Caco-2 (cell line): ENCODE data around the gene UBL4B. TPM values are rescaled to one million over a fixed set of nuclear protein-coding genes. Genes with fewer than 3 reads are reported as not detected.

ENCODE experiments used
- BruUV-seq: library from RNA; stranded (reverse); fragments of 400-500 nt; replicated peaks from 2 replicates; lab custom pipeline; 2021; lab: Mats Ljungman, UMichigan
- CTCF ChIA-PET: fragments of 300-600 bp; sonication (Branson Sonifier 250); formaldehyde crosslinking; loops from one replicate; lab custom pipeline; 2022; ENCODE audit warnings: antibody characterized with exemption; lab: Charles Lee
- POLR2A ChIA-PET: fragments of 300-600 bp; sonication (Branson Sonifier 250); formaldehyde crosslinking; loops from one replicate; lab custom pipeline; 2022; ENCODE audit warnings: antibody characterized with exemption; lab: Charles Lee
- DNase-seq, 2 experiments: peaks; one replicate each; pipeline versions ENCODE4 v3.0.0 to v3.0.0-alpha.2; 2020 to 2022
- H3K27me3 ChIP-seq: replicated peaks from 2 replicates; pipeline ENCODE4 v1.6.0; 2011; ENCODE audit warnings: low read length; ENCODE audit not compliant: control insufficient read depth, insufficient read depth
- H3K36me3 ChIP-seq: 2 replicates; pipeline ENCODE4 v1.5.1; 2011; ENCODE audit warnings: low read length; ENCODE audit not compliant: control insufficient read depth, insufficient read depth
- H3K4me1 ChIP-seq: fragments of 250-450 bp; sonication (Bioruptor Pico); 2 replicates; pipeline ENCODE4 v1.5.1; 2020; ENCODE audit warnings: mild to moderate bottlenecking
- H3K4me3 ChIP-seq: 2 replicates; pipeline ENCODE4 v1.5.1; 2011; ENCODE audit warnings: low read depth, mild to moderate bottlenecking, control low read depth, low read length
- H3K9me3 ChIP-seq: fragments of 250-450 bp; sonication (Bioruptor Pico); 2 replicates; pipeline ENCODE4 v1.5.1; 2020; ENCODE audit warnings: mild to moderate bottlenecking, moderate library complexity
- H3K27ac Mint-ChIP-seq: one replicate; pipeline ENCODE4 v1.8.0; 2022; ENCODE audit warnings: mixed read lengths; ENCODE audit not compliant: unreplicated experiment
- H3K27me3 Mint-ChIP-seq: one replicate; pipeline ENCODE4 v1.8.0; 2022; ENCODE audit warnings: mixed read lengths; ENCODE audit not compliant: insufficient read depth, unreplicated experiment
- H3K36me3 Mint-ChIP-seq: one replicate; pipeline ENCODE4 v1.8.0; 2022; ENCODE audit warnings: mild to moderate bottlenecking, mixed read lengths; ENCODE audit not compliant: insufficient read depth, unreplicated experiment
- H3K4me1 Mint-ChIP-seq: one replicate; pipeline ENCODE4 v1.8.0; 2022; ENCODE audit warnings: low read depth, mixed read lengths; ENCODE audit not compliant: unreplicated experiment
- H3K4me3 Mint-ChIP-seq: one replicate; pipeline ENCODE4 v1.8.0; 2022; ENCODE audit warnings: mild to moderate bottlenecking, moderate library complexity, mixed read lengths; ENCODE audit not compliant: unreplicated experiment
- H3K9me3 Mint-ChIP-seq: one replicate; pipeline ENCODE4 v1.8.0; 2022; ENCODE audit warnings: mixed read lengths; ENCODE audit not compliant: unreplicated experiment
- intact Hi-C: fragments of 100-400 bp; cut with micrococcal nuclease; formaldehyde crosslinking; loops from one replicate; pipeline ENCODE4 v1.10.0; 2022; ENCODE audit not compliant: unreplicated experiment
- total RNA-seq: library from RNA; stranded (reverse); gene quantifications from 2 replicates; pipeline ENCODE4 v1.2.3, GENCODE V29; 2022
- TF ChIP-seq, protein P1 (sequence below), 2 experiments: fragments of 200-600 bp in 1 of 2; IDR thresholded peaks; 1 replicate in 1 of 2; 2 replicates in 1 of 2; pipeline versions ENCODE4 v1.5.1 to v1.8.0; 2011 to 2022; ENCODE audit warnings: antibody characterized with exemption in 1 of 2, control low read depth in 1 of 2, inconsistent platforms in 1 of 2, low read depth in 1 of 2, low read length in 1 of 2, mild to moderate bottlenecking in 1 of 2, moderate library complexity in 1 of 2; ENCODE audit not compliant: insufficient read depth in 1 of 2, severe bottlenecking in 1 of 2, unreplicated experiment in 1 of 2

UBL4B gene
- total RNA-seq, 1 experiment from 2014 or later: not detected

DNA sequence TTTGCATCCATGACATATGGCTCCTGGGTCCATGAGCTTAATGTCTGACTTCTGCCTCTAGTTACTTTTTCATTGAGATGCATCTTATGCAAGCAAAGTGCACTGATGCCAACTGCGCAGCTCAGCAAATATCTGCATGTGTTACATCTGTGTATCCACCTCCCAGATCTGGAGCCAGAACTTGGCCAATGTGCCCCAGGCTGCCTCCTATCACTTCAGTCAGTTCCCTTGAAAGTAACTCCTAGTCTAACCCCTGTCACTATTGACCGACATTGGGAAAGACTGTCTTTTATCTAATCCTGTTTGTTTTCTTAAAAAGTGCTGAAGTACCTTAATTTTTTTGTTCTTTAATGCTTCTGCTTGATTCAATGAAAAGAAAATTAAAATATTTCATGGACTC lies 19.3 kb upstream of the UBL4B start:
- Mint-ChIP-seq H3K27me3 (no peaks in the 10 kb centered on the region), H3K36me3 (no peaks in the 10 kb centered on the region), H3K4me3 (no peak overlapping the region), H3K9me3 (no peaks in the 10 kb centered on the region), H3K4me1 (peaks cover 7% of the 10 kb centered on the region), H3K27ac (no peak overlapping the region)
- intact Hi-C loops: no loop called here
- BruUV-seq: no TSS peak
- ChIA-PET POLR2A (no interaction called here), CTCF (interaction anchor here (0.7 kb wide), 1 partner anchor 20 kb away, joined by 3 read pairs; no protein-coding TSS in a partner anchor)
- peaks cover 11% of the 10 kb centered on the region for H3K4me1 ChIP-seq
- TF ChIP-seq, protein P1, sequence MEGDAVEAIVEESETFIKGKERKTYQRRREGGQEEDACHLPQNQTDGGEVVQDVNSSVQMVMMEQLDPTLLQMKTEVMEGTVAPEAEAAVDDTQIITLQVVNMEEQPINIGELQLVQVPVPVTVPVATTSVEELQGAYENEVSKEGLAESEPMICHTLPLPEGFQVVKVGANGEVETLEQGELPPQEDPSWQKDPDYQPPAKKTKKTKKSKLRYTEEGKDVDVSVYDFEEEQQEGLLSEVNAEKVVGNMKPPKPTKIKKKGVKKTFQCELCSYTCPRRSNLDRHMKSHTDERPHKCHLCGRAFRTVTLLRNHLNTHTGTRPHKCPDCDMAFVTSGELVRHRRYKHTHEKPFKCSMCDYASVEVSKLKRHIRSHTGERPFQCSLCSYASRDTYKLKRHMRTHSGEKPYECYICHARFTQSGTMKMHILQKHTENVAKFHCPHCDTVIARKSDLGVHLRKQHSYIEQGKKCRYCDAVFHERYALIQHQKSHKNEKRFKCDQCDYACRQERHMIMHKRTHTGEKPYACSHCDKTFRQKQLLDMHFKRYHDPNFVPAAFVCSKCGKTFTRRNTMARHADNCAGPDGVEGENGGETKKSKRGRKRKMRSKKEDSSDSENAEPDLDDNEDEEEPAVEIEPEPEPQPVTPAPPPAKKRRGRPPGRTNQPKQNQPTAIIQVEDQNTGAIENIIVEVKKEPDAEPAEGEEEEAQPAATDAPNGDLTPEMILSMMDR (IDR thresholded peaks at IDR 0.05; ENCODE audit: insufficient read depth in 1 of 2, low read depth in 1 of 2, low read length in 1 of 2, severe bottlenecking in 1 of 2, unreplicated experiment in 1 of 2): no peak
- H3K36me3 ChIP-seq: no peaks in the 10 kb centered on the region
- no peaks in the 10 kb centered on the region for H3K27me3 ChIP-seq
- DNase-seq: no peak
- H3K4me3 ChIP-seq: no peak overlapping the region
- H3K9me3 ChIP-seq: no peaks in the 10 kb centered on the region

DNA sequence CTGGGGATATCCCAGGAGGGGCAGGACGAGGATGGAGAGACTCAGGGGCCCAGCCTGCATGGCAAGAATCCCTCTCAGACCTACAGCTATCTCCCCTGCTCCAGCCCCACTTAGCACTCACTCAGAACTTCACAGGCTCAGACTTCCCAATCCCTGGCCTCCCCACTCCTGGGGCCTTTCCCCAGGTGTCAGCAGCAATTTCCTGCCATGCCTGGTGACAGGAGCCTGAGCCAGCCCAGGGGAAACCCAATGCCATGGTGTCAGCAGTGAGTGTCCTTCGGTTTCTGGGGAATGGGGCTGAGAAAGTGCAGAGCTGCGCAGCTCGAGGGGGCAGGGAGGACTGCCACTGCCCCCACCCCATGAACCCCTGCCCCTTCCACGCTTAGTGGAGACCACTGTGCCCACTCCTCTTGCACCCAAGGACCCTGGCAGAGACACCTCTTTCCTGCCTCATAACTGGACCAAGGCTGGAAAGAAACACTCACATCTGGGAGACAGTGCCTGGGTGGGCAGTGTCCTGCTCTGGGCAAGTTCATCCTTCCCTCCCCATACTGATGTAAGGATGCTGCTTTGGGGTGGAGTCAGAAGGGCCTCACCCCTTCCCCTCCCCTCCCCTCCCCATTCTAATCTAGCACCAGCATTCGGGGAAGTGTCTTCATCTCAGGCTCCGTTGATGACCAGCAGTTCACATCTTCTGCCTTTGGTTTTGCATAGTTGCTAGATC lies 17.1 kb upstream of the UBL4B start:
- no peaks in the 10 kb centered on the region for H3K4me1 Mint-ChIP-seq
- H3K27ac Mint-ChIP-seq: no peak overlapping the region
- no peaks in the 10 kb centered on the region for H3K36me3 Mint-ChIP-seq
- no TSS peak for BruUV-seq
- Histone ChIP-seq H3K4me1 (no peaks in the 10 kb centered on the region), H3K4me3 (no peak overlapping the region), H3K36me3 (no peaks in the 10 kb centered on the region), H3K27me3 (no peaks in the 10 kb centered on the region), H3K9me3 (no peaks in the 10 kb centered on the region)
- H3K9me3 Mint-ChIP-seq: no peaks in the 10 kb centered on the region
- intact Hi-C loops: no loop called here
- ChIA-PET POLR2A (no interaction called here), CTCF (no interaction called here)
- H3K4me3 Mint-ChIP-seq: no peak overlapping the region
- no peak for DNase-seq
- peaks cover 3% of the 10 kb centered on the region for H3K27me3 Mint-ChIP-seq
- TF ChIP-seq, protein P1 (IDR thresholded peaks at IDR 0.05; ENCODE audit: insufficient read depth in 1 of 2, low read depth in 1 of 2, low read length in 1 of 2, severe bottlenecking in 1 of 2, unreplicated experiment in 1 of 2): no peak

DNA sequence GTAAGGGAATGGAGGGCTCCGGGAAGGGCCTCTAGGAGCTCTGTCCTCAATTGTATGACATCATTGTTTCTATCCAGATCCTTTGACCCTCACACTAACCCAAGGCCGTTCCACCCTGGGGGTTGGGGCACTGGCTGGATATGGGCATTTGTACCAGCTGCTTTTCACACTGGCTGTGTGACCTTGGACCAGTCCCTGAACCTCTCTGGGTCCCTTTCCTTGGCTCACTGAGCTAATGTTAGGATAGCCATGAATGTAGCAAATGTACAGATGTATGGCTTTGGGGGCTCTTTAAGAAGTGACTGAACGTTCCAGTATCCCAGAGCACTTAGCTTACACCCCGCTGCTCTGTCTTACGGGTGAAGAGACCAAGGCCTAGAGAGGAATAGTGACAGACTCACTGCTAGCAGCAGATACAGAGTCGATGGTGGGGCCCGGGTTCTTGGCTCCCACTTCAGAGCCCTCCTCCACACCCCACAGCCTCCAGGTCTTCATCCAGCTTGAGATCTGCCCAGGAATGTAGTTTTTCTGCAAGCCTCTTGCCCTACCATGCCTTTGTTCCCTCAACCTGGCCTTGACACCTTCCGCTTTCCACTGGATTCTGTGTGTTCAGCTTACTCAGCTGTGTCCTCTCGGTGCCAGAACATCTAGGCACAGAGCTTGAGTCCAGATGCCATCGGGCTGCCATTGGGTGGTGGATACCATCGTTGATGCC lies 14.6 kb upstream of the UBL4B start:
- Histone ChIP-seq H3K36me3 (no peaks in the 10 kb centered on the region), H3K4me3 (no peak overlapping the region), H3K4me1 (no peaks in the 10 kb centered on the region), H3K27me3 (no peaks in the 10 kb centered on the region), H3K9me3 (no peaks in the 10 kb centered on the region)
- BruUV-seq: no TSS peak
- ChIA-PET POLR2A (no interaction called here), CTCF (interaction anchor here (0.7 to 1.7 kb wide), 3 partner anchors 8 to 10 kb away, joined by 3 to 8 read pairs (median 3); no protein-coding TSS in a partner anchor)
- TF ChIP-seq, protein P1 (IDR thresholded peaks at IDR 0.05; ENCODE audit: insufficient read depth in 1 of 2, low read depth in 1 of 2, low read length in 1 of 2, severe bottlenecking in 1 of 2, unreplicated experiment in 1 of 2): no peak
- H3K36me3 Mint-ChIP-seq: no peaks in the 10 kb centered on the region
- H3K4me3 Mint-ChIP-seq: no peak overlapping the region
- H3K9me3 Mint-ChIP-seq: no peaks in the 10 kb centered on the region
- intact Hi-C loops: no loop called here
- no peak for DNase-seq
- H3K4me1 Mint-ChIP-seq: no peaks in the 10 kb centered on the region
- H3K27ac Mint-ChIP-seq: no peak overlapping the region
- peaks cover 3% of the 10 kb centered on the region for H3K27me3 Mint-ChIP-seq
